Femur (tissue), 1 donor: ENCODE results near the gene OR6N2.

ENCODE experiments used
- DNase-seq: peaks from one replicate; pipeline ENCODE4 v3.0.0-alpha.2; 2017

The OR6N2 gene

GRCh38 chr1:158752155-158752712, 28.8 kb downstream of the OR6N2 start:
- DNase-seq = no peak

GRCh38 chr1:158735848-158736247, 45.2 kb downstream of the OR6N2 start:
- DNase-seq = no peak

- DNase-seq = no peak
Observed at GRCh38 chr1:158732524-158732923, 48.5 kb downstream of the OR6N2 start.

GRCh38 chr1:158731707-158732106, 49.3 kb downstream of the OR6N2 start:
- DNase-seq = no peak

GRCh38 chr1:158730453-158730852, 50.6 kb downstream of the OR6N2 start:
- DNase-seq = no peak

GRCh38 chr1:158728510-158729225, 52.3 kb downstream of the OR6N2 start:
- no peak for DNase-seq

- DNase-seq = no peak
Observed at GRCh38 chr1:158724442-158724841, 56.6 kb downstream of the OR6N2 start.
